HepG2 (cell line): Measurements from ENCODE around the gene TRAP1.

Experiments
- GABPA ChIP-seq, 2 experiments: IDR thresholded peaks; 2 replicates each; pipeline ENCODE4 v1.6.1; 2011 to 2016; ENCODE audit warnings: low read depth in 2 of 2, low read length in 1 of 2, missing biosample characterization in 1 of 2, missing genetic modification characterization in 1 of 2
- NR1H2 ChIP-seq: sonication (generic); formaldehyde crosslinking; IDR thresholded peaks from 2 replicates; pipeline ENCODE4 v1.8.1; 2022; ENCODE audit warnings: low read depth, missing genetic modification reagents, borderline replicate concordance

DNA sequence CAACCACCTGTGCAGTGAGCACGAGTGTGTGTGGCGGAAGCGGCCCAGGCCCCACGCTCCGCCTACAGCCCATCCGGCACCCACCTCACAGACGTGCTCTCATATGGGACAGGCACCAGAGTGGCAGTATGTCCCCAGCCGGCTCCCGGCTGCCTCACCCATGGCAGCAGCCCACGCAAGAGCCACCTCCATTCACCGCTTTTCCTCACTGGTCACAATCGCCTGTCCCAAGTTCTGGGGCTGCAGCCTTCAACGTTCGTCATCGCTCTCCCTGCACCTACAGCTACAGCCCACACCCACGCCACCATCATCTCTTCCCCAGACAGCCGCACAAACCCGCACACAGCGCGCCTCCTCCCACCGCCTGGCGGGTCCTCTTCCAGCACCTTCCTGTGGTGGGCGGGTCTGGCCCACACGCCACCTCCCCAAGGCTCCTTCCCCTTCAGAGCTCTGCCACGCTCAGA lies 17.5 kb upstream of the TRAP1 start:
- TF ChIP-seq NR1H2 (CRISPR knock-in tag) (no peak), GABPA (IDR thresholded peaks at IDR 0.05; ENCODE audit: low read depth, low read length) (no peak), GABPA (CRISPR knock-in tag; IDR thresholded peaks at IDR 0.05; ENCODE audit: low read depth) (no peak)
